ENCODE results near the gene RBMS3.

GRCh38 chr3:29805757-29806156, 524.9 kb downstream of the RBMS3 start:
- TF ChIP-seq CTCF (conservative IDR thresholded peaks at IDR 0.05; ENCODE audit: low read depth in 2 of 2) (no peak), REST (IDR thresholded peaks at IDR 0.05; ENCODE audit: unreplicated experiment) (no peak), POLR2AphosphoS5 (IDR thresholded peaks at IDR 0.05; ENCODE audit: low read depth) (no peak), EZH2phosphoT487 (IDR thresholded peaks at IDR 0.05; ENCODE audit: unreplicated experiment) (no peak)
